HG03378 (cell line): ENCODE measurements around the gene PRMT7.

Source experiments
- ATAC-seq: cut with Tn5 transposase; IDR thresholded peaks from one replicate; pipeline ENCODE4 v1.9.1; 2021; ENCODE audit warnings: mild to moderate bottlenecking, moderate library complexity; ENCODE audit not compliant: unreplicated experiment

Gene PRMT7

GRCh38 chr16:68389006-68389405 lies 78.2 kb downstream of the PRMT7 start:
- no peak for ATAC-seq

GRCh38 chr16:68389750-68390371 lies 79.0 kb downstream of the PRMT7 start:
- ATAC-seq: no peak

GRCh38 chr16:68393333-68393732 lies 82.5 kb downstream of the PRMT7 start:
- ATAC-seq: no peak

- no peak for ATAC-seq
Observed at GRCh38 chr16:68395167-68395786, 84.5 kb downstream of the PRMT7 start.

GRCh38 chr16:68395815-68396214 lies 85.0 kb downstream of the PRMT7 start:
- no peak for ATAC-seq

GRCh38 chr16:68396481-68396880 lies 85.7 kb downstream of the PRMT7 start:
- no peak for ATAC-seq

GRCh38 chr16:68397710-68398201 lies 86.9 kb downstream of the PRMT7 start:
- ATAC-seq: no peak

GRCh38 chr16:68399456-68399855 lies 88.6 kb downstream of the PRMT7 start:
- ATAC-seq: no peak

- no peak for ATAC-seq
Observed at GRCh38 chr16:68400083-68400923, 89.5 kb downstream of the PRMT7 start.

GRCh38 chr16:68400924-68401460 lies 90.2 kb downstream of the PRMT7 start:
- ATAC-seq: no peak

- no peak for ATAC-seq
Observed at GRCh38 chr16:68401871-68402747, 91.3 kb downstream of the PRMT7 start.

GRCh38 chr16:68402748-68403040 lies 91.9 kb downstream of the PRMT7 start:
- no peak for ATAC-seq

GRCh38 chr16:68403177-68403576 lies 92.4 kb downstream of the PRMT7 start:
- ATAC-seq: no peak

GRCh38 chr16:68403704-68404103 lies 92.9 kb downstream of the PRMT7 start:
- ATAC-seq: no peak

- ATAC-seq: no peak
Observed at GRCh38 chr16:68404736-68405345, 94.0 kb downstream of the PRMT7 start.

- ATAC-seq: no peak
Observed at GRCh38 chr16:68406458-68407152, 95.8 kb downstream of the PRMT7 start.
